Dermis blood vessel endothelial cell (primary cell): ENCODE results near the gene CWC27. TPM values are rescaled to one million over a fixed set of nuclear protein-coding genes. Genes with fewer than 3 reads are reported as not detected.
A peak's percentile ranks its signal among the peaks of the same experiment; 100 is the strongest.
"Not testable (repeated sequence)": the region's sequence is repeated elsewhere in the genome, so short reads cannot be mapped to it uniquely, and the experiment has no call there.

ENCODE experiments used
- DNase-seq: peaks from one replicate; pipeline ENCODE4 v3.0.0; 2010
- total RNA-seq: library from RNA; depleted of rRNA; stranded (reverse); fragments of >200 nt; gene quantifications from 2 replicates; pipeline ENCODE4 v1.2.3, GENCODE V29; 2014

CWC27 gene
- total RNA-seq, 1 donor from 2014 or later = 9.7 TPM

- DNase-seq = no peak
These were observed 156.4 kb downstream of the CWC27 start for GRCh38 chr5:64925123-64925522.

- no peak for DNase-seq
These were observed 161.1 kb downstream of the CWC27 start for GRCh38 chr5:64929833-64930232.

- no peak for DNase-seq
These were observed 162.1 kb downstream of the CWC27 start for GRCh38 chr5:64930672-64931318.

GRCh38 chr5:64939422-64939771 is 170.7 kb downstream of the CWC27 start:
- DNase-seq = not testable (repeated sequence)

- DNase-seq = no peak
These were observed 171.2 kb downstream of the CWC27 start for GRCh38 chr5:64939772-64940510.

GRCh38 chr5:64942460-64942859 is 173.7 kb downstream of the CWC27 start:
- DNase-seq = no peak

GRCh38 chr5:64944868-64945267 is 176.1 kb downstream of the CWC27 start:
- no peak for DNase-seq

- peak; percentile 83 for DNase-seq
These were observed 178.3 kb downstream of the CWC27 start for GRCh38 chr5:64947031-64947430.

- no peak for DNase-seq
These were observed 179.1 kb downstream of the CWC27 start for GRCh38 chr5:64947801-64948200.

GRCh38 chr5:64949331-64949730 is 180.6 kb downstream of the CWC27 start:
- DNase-seq = no peak

GRCh38 chr5:64952951-64953673 is 184.4 kb downstream of the CWC27 start:
- DNase-seq = no peak

GRCh38 chr5:64954518-64954917 is 185.8 kb downstream of the CWC27 start:
- no peak for DNase-seq

- DNase-seq = peak; percentile 61
These were observed 190.1 kb downstream of the CWC27 start for GRCh38 chr5:64958757-64959391.

- no peak for DNase-seq
These were observed 194.5 kb downstream of the CWC27 start for GRCh38 chr5:64963278-64963677.

- no peak for DNase-seq
These were observed 199.9 kb downstream of the CWC27 start for GRCh38 chr5:64968591-64969110.

GRCh38 chr5:64969578-64969977 is 200.8 kb downstream of the CWC27 start:
- DNase-seq = no peak

GRCh38 chr5:64971513-64971912 is 202.8 kb downstream of the CWC27 start:
- DNase-seq = peak; percentile 51

- no peak for DNase-seq
These were observed 203.3 kb downstream of the CWC27 start for GRCh38 chr5:64971990-64972389.

- peak; percentile 7 for DNase-seq
These were observed 203.9 kb downstream of the CWC27 start for GRCh38 chr5:64972591-64972990.

- DNase-seq = no peak
These were observed 204.5 kb downstream of the CWC27 start for GRCh38 chr5:64973215-64973614.

- no peak for DNase-seq
These were observed 209.0 kb downstream of the CWC27 start for GRCh38 chr5:64977779-64978178.

GRCh38 chr5:64978546-64978945 is 209.8 kb downstream of the CWC27 start:
- no peak for DNase-seq

- no peak for DNase-seq
These were observed 210.8 kb downstream of the CWC27 start for GRCh38 chr5:64979531-64979930.
